Neural cell (in vitro differentiated cells): Measurements from ENCODE around the gene MUC2. TPM values are rescaled to one million over a fixed set of nuclear protein-coding genes. Genes with fewer than 3 reads are reported as not detected.
"Not testable (repeated sequence)": the region's sequence is repeated elsewhere in the genome, so short reads cannot be mapped to it uniquely, and the experiment has no call there.

ENCODE experiments used
- H2AFZ ChIP-seq: fragments of 200-600, 300-800 bp; sonication (generic), shearing (Covaris generic); 2 replicates; pipeline ENCODE4 v1.6.0; 2014; ENCODE audit warnings: low read depth, mild to moderate bottlenecking, antibody characterized with exemption, low read length, moderate library complexity
- H3F3A ChIP-seq: fragments of 200-600 bp; shearing (Covaris generic); 2 replicates; pipeline ENCODE4 v1.6.1; 2016; ENCODE audit warnings: mild to moderate bottlenecking, moderate library complexity, mixed read lengths, antibody characterized with exemption, low read length; ENCODE audit not compliant: insufficient read depth, poor library complexity, severe bottlenecking
- H3K27ac ChIP-seq: fragments of 200-600, 300-800 bp; sonication (generic), shearing (Covaris generic); 2 replicates; pipeline ENCODE4 v1.5.1; 2014; ENCODE audit warnings: mild to moderate bottlenecking, low read length, moderate library complexity
- H3K27me3 ChIP-seq: fragments of 300-800, 200-600 bp; sonication (generic), shearing (Covaris generic); 2 replicates; pipeline ENCODE4 v1.6.0; 2014; ENCODE audit warnings: mild to moderate bottlenecking, low read depth, low read length, moderate library complexity; ENCODE audit not compliant: insufficient read depth
- H3K36me3 ChIP-seq: fragments of 300-800, 200-600 bp; sonication (generic), shearing (Covaris generic); 2 replicates; pipeline ENCODE4 v1.5.1; 2014; ENCODE audit warnings: mild to moderate bottlenecking, antibody characterized with exemption, low read length, moderate library complexity; ENCODE audit not compliant: insufficient read depth
- H3K4me2 ChIP-seq: fragments of 300-800, 200-600 bp; sonication (generic), shearing (Covaris generic); 2 replicates; pipeline ENCODE4 v1.6.0; 2014; ENCODE audit warnings: mild to moderate bottlenecking, low read length
- H3K4me3 ChIP-seq: fragments of 300-800, 200-600 bp; sonication (generic), shearing (Covaris generic); 2 replicates; pipeline ENCODE4 v1.5.1; 2014; ENCODE audit warnings: mild to moderate bottlenecking, low read length, moderate library complexity
- H3K79me2 ChIP-seq: fragments of 200-600 bp; shearing (Covaris generic); replicated peaks from 2 replicates; pipeline ENCODE4 v1.6.0; 2014; ENCODE audit warnings: mild to moderate bottlenecking, low read length, moderate library complexity; ENCODE audit not compliant: insufficient read depth
- H3K9ac ChIP-seq: fragments of 300-800, 200-600 bp; sonication (generic), shearing (Covaris generic); 2 replicates; pipeline ENCODE4 v1.6.1; 2016; ENCODE audit warnings: mild to moderate bottlenecking, low read length, mixed read lengths
- H3K9me2 ChIP-seq: fragments of 200-600 bp; shearing (Covaris generic); 2 replicates; pipeline ENCODE4 v1.6.1; 2016; ENCODE audit warnings: mild to moderate bottlenecking, low read length, mixed read lengths; ENCODE audit not compliant: insufficient read depth
- H3K9me3 ChIP-seq: fragments of 200-600, 300-800 bp; sonication (generic), shearing (Covaris generic); 2 replicates; pipeline ENCODE4 v1.6.1; 2016; ENCODE audit warnings: mild to moderate bottlenecking, mixed run types, low read length, moderate library complexity, mixed read lengths
- H4K20me1 ChIP-seq: fragments of 200-600 bp; shearing (Covaris generic); 2 replicates; pipeline ENCODE4 v1.6.1; 2016; ENCODE audit warnings: mild to moderate bottlenecking, mixed run types; ENCODE audit not compliant: insufficient read depth
- MXI1 ChIP-seq: fragments of 450-650 bp; conservative IDR thresholded peaks from 2 replicates; pipeline ENCODE4 v1.6.1; 2014; ENCODE audit warnings: antibody characterized with exemption, mild to moderate bottlenecking; ENCODE audit not compliant: poor library complexity, severe bottlenecking
- RAD21 ChIP-seq: fragments of 450-650 bp; conservative IDR thresholded peaks from 2 replicates; pipeline ENCODE4 v1.6.1; 2014; ENCODE audit warnings: antibody characterized with exemption, mild to moderate bottlenecking, moderate library complexity
- polyA plus RNA-seq: library from polyadenylated mRNA; depleted of rRNA; stranded (reverse); fragments of >200 nt; gene quantifications from 2 replicates; pipeline ENCODE4 v1.2.3, GENCODE V29; 2014
- TF ChIP-seq, protein P1 (sequence below): IDR thresholded peaks from 2 replicates; pipeline ENCODE4 v1.6.1; 2012; ENCODE audit warnings: borderline replicate concordance
- TF ChIP-seq, protein P2 (sequence below): fragments of 450-650 bp; IDR thresholded peaks from 2 replicates; pipeline ENCODE4 v1.5.1; 2014; ENCODE audit warnings: antibody characterized with exemption, mild to moderate bottlenecking, moderate library complexity; ENCODE audit not compliant: poor library complexity, severe bottlenecking

Gene MUC2
- polyA plus RNA-seq, 1 donor from 2014 or later, result not detected

DNA sequence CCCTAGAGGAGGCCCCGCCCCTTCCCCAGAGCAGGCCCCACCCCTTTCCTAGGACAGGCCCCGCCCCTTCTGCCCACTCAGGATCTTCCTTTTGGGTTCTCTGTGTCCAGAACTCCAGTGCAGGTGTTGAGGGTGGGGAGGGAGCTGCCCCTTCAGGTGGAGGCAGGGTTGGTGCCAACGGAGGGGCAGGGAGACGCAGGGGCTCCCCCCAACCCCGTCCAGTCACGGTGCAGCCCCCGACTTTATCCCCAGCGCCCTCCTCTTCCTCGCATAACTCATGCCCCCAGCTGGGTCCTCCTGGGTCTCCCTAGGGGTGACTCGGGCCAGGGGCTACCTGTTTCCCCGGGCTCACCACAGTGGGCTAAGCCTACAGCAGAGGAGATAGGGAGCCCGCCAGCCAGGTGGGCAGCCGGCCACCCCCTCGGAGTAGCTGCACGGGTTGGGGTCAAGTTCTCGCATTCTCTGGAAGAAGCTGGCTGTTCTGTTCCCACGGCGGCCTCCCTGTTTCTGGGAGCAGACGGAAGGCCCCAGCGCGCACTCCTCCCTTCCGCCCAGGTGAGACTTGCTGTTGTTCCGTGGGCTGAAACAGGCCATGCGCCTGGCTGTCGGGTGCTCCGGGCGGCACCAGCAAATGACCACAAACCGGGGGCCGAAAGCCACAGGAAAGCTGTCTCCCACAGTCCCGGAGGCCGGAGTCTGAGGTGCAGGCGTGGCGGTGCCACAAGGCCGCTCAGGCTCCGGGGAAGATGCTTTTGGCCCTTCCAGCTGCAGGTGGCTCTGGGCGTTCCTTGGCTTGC is 38.9 kb downstream of the MUC2 start:
- Histone ChIP-seq H3K27me3 (no peaks in the 10 kb centered on the region), H3K4me3 (no peak overlapping the region), H3K9me2 (no peaks in the 10 kb centered on the region), H3K79me2 (no peaks in the 10 kb centered on the region), H4K20me1 (no peaks in the 10 kb centered on the region), H3K4me2 (no peak overlapping the region), H3K9me3 (no peaks in the 10 kb centered on the region), H3K36me3 (no peaks in the 10 kb centered on the region), H3K9ac (no peak overlapping the region), H3F3A (no peaks in the 10 kb centered on the region), H2AFZ (no peak overlapping the region), H3K27ac (no peak overlapping the region)
- no peak for TF ChIP-seq RAD21

DNA sequence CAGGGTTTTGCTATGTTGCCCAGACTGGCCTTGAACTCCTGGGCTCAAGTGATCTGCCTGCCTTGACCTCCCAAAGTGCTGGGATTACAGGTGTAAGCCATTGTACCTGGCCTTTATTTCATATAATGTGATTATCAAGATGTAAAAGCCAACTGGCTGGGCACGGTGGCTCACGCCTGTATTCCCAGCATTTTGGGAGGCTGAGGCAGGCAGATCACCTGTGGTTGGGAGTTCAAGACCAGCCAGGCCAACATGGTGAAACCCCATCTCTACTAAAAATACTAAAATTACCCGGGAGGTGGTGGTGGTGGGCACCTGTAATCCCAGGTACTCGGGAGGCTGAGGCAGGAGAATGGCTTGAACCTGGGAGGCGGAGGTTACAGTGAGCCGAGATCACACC is 40.6 kb downstream of the MUC2 start:
- not testable (repeated sequence) for H3K36me3 ChIP-seq, H2AFZ ChIP-seq, H3K4me2 ChIP-seq, H3K27ac ChIP-seq, H3K27me3 ChIP-seq, H4K20me1 ChIP-seq, H3F3A ChIP-seq, H3K9ac ChIP-seq, H3K9me2 ChIP-seq, H3K79me2 ChIP-seq, H3K9me3 ChIP-seq, H3K4me3 ChIP-seq

DNA sequence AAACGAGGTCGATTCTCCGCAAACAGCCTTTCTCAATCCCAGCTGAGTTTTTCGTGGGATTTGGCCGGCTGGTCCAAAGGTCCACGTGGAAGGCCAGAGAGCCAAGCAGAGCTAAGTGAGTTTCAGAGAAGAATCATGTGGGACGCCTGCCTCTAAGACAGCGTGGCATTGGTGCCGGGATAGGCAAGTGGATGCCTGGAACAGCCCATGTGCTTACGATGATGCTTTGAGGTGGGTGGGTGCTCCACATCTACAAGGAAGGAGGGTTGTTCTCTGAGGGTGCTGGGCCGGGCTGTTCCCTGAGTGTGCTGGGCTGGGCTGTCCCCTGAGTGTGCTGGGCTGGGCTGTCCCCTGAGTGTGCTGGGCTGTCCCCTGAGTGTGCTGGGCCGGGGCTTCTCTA is 41.4 kb downstream of the MUC2 start:
- H3K4me2 ChIP-seq, result no peak overlapping the region
- TF ChIP-seq MXI1, result no peak
- TF ChIP-seq, protein P1, sequence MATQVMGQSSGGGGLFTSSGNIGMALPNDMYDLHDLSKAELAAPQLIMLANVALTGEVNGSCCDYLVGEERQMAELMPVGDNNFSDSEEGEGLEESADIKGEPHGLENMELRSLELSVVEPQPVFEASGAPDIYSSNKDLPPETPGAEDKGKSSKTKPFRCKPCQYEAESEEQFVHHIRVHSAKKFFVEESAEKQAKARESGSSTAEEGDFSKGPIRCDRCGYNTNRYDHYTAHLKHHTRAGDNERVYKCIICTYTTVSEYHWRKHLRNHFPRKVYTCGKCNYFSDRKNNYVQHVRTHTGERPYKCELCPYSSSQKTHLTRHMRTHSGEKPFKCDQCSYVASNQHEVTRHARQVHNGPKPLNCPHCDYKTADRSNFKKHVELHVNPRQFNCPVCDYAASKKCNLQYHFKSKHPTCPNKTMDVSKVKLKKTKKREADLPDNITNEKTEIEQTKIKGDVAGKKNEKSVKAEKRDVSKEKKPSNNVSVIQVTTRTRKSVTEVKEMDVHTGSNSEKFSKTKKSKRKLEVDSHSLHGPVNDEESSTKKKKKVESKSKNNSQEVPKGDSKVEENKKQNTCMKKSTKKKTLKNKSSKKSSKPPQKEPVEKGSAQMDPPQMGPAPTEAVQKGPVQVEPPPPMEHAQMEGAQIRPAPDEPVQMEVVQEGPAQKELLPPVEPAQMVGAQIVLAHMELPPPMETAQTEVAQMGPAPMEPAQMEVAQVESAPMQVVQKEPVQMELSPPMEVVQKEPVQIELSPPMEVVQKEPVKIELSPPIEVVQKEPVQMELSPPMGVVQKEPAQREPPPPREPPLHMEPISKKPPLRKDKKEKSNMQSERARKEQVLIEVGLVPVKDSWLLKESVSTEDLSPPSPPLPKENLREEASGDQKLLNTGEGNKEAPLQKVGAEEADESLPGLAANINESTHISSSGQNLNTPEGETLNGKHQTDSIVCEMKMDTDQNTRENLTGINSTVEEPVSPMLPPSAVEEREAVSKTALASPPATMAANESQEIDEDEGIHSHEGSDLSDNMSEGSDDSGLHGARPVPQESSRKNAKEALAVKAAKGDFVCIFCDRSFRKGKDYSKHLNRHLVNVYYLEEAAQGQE, result no peak
- TF ChIP-seq, protein P2, sequence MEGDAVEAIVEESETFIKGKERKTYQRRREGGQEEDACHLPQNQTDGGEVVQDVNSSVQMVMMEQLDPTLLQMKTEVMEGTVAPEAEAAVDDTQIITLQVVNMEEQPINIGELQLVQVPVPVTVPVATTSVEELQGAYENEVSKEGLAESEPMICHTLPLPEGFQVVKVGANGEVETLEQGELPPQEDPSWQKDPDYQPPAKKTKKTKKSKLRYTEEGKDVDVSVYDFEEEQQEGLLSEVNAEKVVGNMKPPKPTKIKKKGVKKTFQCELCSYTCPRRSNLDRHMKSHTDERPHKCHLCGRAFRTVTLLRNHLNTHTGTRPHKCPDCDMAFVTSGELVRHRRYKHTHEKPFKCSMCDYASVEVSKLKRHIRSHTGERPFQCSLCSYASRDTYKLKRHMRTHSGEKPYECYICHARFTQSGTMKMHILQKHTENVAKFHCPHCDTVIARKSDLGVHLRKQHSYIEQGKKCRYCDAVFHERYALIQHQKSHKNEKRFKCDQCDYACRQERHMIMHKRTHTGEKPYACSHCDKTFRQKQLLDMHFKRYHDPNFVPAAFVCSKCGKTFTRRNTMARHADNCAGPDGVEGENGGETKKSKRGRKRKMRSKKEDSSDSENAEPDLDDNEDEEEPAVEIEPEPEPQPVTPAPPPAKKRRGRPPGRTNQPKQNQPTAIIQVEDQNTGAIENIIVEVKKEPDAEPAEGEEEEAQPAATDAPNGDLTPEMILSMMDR, result no peak
- no peak for TF ChIP-seq RAD21

More for the DNA sequence above, 41.4 kb downstream of the MUC2 start:
- H3K9ac ChIP-seq, result no peak overlapping the region
- H3K27ac ChIP-seq, result no peak overlapping the region
- H3K79me2 ChIP-seq, result no peaks in the 10 kb centered on the region
- H2AFZ ChIP-seq, result no peak overlapping the region
- H3K36me3 ChIP-seq, result no peaks in the 10 kb centered on the region
- no peaks in the 10 kb centered on the region for H3K27me3 ChIP-seq
- H3K9me2 ChIP-seq, result no peaks in the 10 kb centered on the region
- H4K20me1 ChIP-seq, result no peaks in the 10 kb centered on the region
- H3F3A ChIP-seq, result no peaks in the 10 kb centered on the region
- H3K4me3 ChIP-seq, result no peak overlapping the region
- no peaks in the 10 kb centered on the region for H3K9me3 ChIP-seq
